CD14-positive monocyte (primary cell): ENCODE data around the gene KIF26B. TPM values are rescaled to one million over a fixed set of nuclear protein-coding genes. Genes with fewer than 3 reads are reported as not detected.

Source experiments
- DNase-seq, 3 donors: peaks; one replicate each; pipeline ENCODE4 v3.0.0-alpha.2; 2011 to 2022
- H2AFZ ChIP-seq: 2 replicates; pipeline ENCODE4 v1.6.0; 2012; ENCODE audit warnings: mild to moderate bottlenecking, low read depth, low read length, inconsistent platforms; ENCODE audit not compliant: insufficient read depth, poor library complexity, severe bottlenecking
- H3K27ac ChIP-seq, 2 donors: 1 replicate in 1 of 2; 2 replicates in 1 of 2; pipeline ENCODE4 v1.5.1; 2012 to 2013; ENCODE audit warnings: low read length in 2 of 2, control low read depth in 1 of 2, inconsistent platforms in 1 of 2, low read depth in 1 of 2, mild to moderate bottlenecking in 1 of 2
- H3K27me3 ChIP-seq, 2 donors: one replicate each; pipeline versions ENCODE4 v1.6.0 to v1.6.1; 2011 to 2013; ENCODE audit warnings: low read length in 2 of 2; ENCODE audit not compliant: control insufficient read depth in 2 of 2, insufficient read depth in 2 of 2
- H3K36me3 ChIP-seq, 2 donors: replicated peaks in 1 of 2; 1 replicate in 1 of 2; 2 replicates in 1 of 2; pipeline versions ENCODE4 v1.5.1 to v1.6.1; 2012 to 2013; ENCODE audit warnings: low read length in 2 of 2, control low read depth in 1 of 2, inconsistent platforms in 1 of 2, mild to moderate bottlenecking in 1 of 2; ENCODE audit not compliant: insufficient read depth in 2 of 2, control insufficient read depth in 1 of 2
- H3K4me1 ChIP-seq, 2 donors: 1 replicate in 1 of 2; 2 replicates in 1 of 2; pipeline versions ENCODE4 v1.5.1 to v1.6.1; 2012 to 2013; ENCODE audit warnings: low read length in 2 of 2, control low read depth in 1 of 2, inconsistent platforms in 1 of 2, mild to moderate bottlenecking in 1 of 2, moderate library complexity in 1 of 2; ENCODE audit not compliant: insufficient read depth in 2 of 2, control insufficient read depth in 1 of 2
- H3K4me2 ChIP-seq: replicated peaks from 2 replicates; pipeline ENCODE3; 2012; ENCODE audit warnings: low read length, moderate library complexity, mild to moderate bottlenecking; ENCODE audit not compliant: poor library complexity, severe bottlenecking; ENCODE audit errors: extremely low read depth
- H3K4me3 ChIP-seq, 3 experiments: fragments of 200-600 bp in 1 of 3; sonication (generic) in 1 of 3; replicated peaks in 1 of 3; 1 replicate in 2 of 3; 2 replicates in 1 of 3; pipeline ENCODE4 v1.5.1; 2011 to 2013; ENCODE audit warnings: low read length in 3 of 3, mild to moderate bottlenecking in 3 of 3, control low read depth in 2 of 3, low read depth in 2 of 3, inconsistent platforms in 1 of 3, moderate library complexity in 1 of 3
- H3K79me2 ChIP-seq: 2 replicates; pipeline ENCODE4 v1.6.0; 2012; ENCODE audit warnings: mild to moderate bottlenecking, control low read depth, inconsistent platforms, low read length, moderate library complexity; ENCODE audit not compliant: insufficient read depth
- H3K9ac ChIP-seq: 2 replicates; pipeline ENCODE4 v1.6.0; 2017; ENCODE audit warnings: low read length, mild to moderate bottlenecking; ENCODE audit not compliant: insufficient read depth, poor library complexity, severe bottlenecking
- H3K9me3 ChIP-seq, 2 donors: replicated peaks in 1 of 2; 1 replicate in 1 of 2; 2 replicates in 1 of 2; pipeline versions ENCODE4 v1.5.1 to v1.6.1; 2012 to 2013; ENCODE audit warnings: low read length in 2 of 2, control low read depth in 1 of 2; ENCODE audit not compliant: control insufficient read depth in 1 of 2, insufficient read depth in 1 of 2
- H4K20me1 ChIP-seq: 2 replicates; pipeline ENCODE4 v1.6.0; 2012; ENCODE audit warnings: mild to moderate bottlenecking, low read length, control low read depth, moderate library complexity; ENCODE audit not compliant: insufficient read depth
- H3K27ac Mint-ChIP-seq, 7 donors: one replicate each; pipeline ENCODE4 v1.8.0; 2020; ENCODE audit warnings: mild to moderate bottlenecking in 7 of 7, mixed read lengths in 7 of 7, moderate library complexity in 6 of 7, inconsistent platforms in 2 of 7
- H3K27me3 Mint-ChIP-seq, 3 donors: one replicate each; pipeline ENCODE4 v1.8.0; 2021 to 2022; ENCODE audit warnings: low read depth in 3 of 3, mild to moderate bottlenecking in 3 of 3, mixed read lengths in 3 of 3, moderate library complexity in 3 of 3, inconsistent platforms in 1 of 3
- H3K36me3 Mint-ChIP-seq, 2 donors: one replicate each; pipeline ENCODE4 v1.8.0; 2020; ENCODE audit warnings: mixed read lengths in 2 of 2, inconsistent platforms in 1 of 2, mild to moderate bottlenecking in 1 of 2
- H3K4me1 Mint-ChIP-seq: one replicate; pipeline ENCODE4 v1.8.0; 2020; ENCODE audit warnings: mild to moderate bottlenecking, mixed read lengths
- H3K4me3 Mint-ChIP-seq, 2 donors: one replicate each; pipeline ENCODE4 v1.8.0; 2020; ENCODE audit warnings: mild to moderate bottlenecking in 2 of 2, mixed read lengths in 2 of 2, moderate library complexity in 1 of 2
- H3K9me3 Mint-ChIP-seq, 7 donors: one replicate each; pipeline ENCODE4 v1.8.0; 2020 to 2022; ENCODE audit warnings: mixed read lengths in 7 of 7, mild to moderate bottlenecking in 6 of 7, moderate library complexity in 6 of 7, inconsistent platforms in 2 of 7
- WGBS: methylation state at CpG from one replicate; pipeline ENCODE4 v1.1.5; 2013; ENCODE audit warnings: missing lambda C conversion rate; ENCODE audit not compliant: insufficient coverage; 5-methylcytosine and 5-hydroxymethylcytosine counted together
- intact Hi-C, 2 donors: fragments of 100-400 bp; cut with micrococcal nuclease; formaldehyde crosslinking; loops; one replicate each; pipeline versions ENCODE4 v1.15.0 to v1.15.1; 2023
- polyA plus RNA-seq, 3 donors: library from polyadenylated mRNA; depleted of rRNA in 1 of 3; unstranded in 2 of 3; stranded (reverse) in 1 of 3; fragments of 300-500 nt in 2 of 3; fragments of >200 nt in 1 of 3; fragmentation: Illumina TruSeq in 2 of 3; gene quantifications; 1 replicate in 2 of 3; 2 replicates in 1 of 3; pipeline ENCODE4 v1.2.3, GENCODE V29; 2012 to 2021
- TF ChIP-seq, protein P1 (sequence below): fragments of 200-600 bp; IDR thresholded peaks from one replicate; pipeline ENCODE4 v1.8.0; 2022; ENCODE audit warnings: antibody characterized with exemption, mild to moderate bottlenecking

KIF26B gene
- polyA plus RNA-seq, 3 donors, result 0.01 to 0.05 TPM; not detected in 1

DNA sequence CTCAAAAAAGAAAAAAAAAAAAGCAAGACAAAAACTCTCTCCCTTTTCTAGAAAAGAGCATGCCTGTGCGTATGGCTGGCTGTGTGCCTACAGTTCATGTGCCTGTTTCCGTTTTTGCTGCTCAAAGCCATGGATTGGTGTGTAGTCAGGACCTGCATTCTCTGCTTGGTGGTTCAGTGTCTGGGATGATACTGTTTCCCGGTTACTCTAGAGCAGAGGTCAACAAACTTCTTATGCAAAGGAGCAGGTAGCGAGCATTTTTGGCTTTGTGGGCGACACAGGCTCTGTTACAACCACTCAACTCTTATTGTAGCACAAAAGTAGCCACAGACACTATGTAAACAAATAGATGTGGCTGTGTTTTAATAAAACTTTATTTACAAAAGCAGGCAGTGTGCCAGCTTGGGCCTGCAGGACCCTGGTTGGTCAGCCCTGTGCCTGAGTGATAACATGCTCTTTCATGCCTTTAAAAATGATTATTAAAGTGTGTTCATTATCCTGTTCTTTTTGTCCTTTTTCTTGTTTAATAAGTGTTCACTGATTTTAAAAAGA lies 524.2 kb downstream of the KIF26B start:
- intact Hi-C loops, result loop anchor here in 1 of 2 donors (10.0 kb wide), 1 partner anchor 536 kb away; no protein-coding TSS in a partner anchor
- H3K36me3 Mint-ChIP-seq, result peaks cover 0 to 3% of the 10 kb centered on the region in 2 donors
- H3K9ac ChIP-seq, result no peak overlapping the region
- no peak overlapping the region for H3K4me3 ChIP-seq
- TF ChIP-seq, protein P1, sequence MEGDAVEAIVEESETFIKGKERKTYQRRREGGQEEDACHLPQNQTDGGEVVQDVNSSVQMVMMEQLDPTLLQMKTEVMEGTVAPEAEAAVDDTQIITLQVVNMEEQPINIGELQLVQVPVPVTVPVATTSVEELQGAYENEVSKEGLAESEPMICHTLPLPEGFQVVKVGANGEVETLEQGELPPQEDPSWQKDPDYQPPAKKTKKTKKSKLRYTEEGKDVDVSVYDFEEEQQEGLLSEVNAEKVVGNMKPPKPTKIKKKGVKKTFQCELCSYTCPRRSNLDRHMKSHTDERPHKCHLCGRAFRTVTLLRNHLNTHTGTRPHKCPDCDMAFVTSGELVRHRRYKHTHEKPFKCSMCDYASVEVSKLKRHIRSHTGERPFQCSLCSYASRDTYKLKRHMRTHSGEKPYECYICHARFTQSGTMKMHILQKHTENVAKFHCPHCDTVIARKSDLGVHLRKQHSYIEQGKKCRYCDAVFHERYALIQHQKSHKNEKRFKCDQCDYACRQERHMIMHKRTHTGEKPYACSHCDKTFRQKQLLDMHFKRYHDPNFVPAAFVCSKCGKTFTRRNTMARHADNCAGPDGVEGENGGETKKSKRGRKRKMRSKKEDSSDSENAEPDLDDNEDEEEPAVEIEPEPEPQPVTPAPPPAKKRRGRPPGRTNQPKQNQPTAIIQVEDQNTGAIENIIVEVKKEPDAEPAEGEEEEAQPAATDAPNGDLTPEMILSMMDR, result no peak
- no peak overlapping the region for H2AFZ ChIP-seq
- WGBS, result no CpG with 5 or more reads among the region's 5 CpGs
- H3K27ac Mint-ChIP-seq, result peak overlapping the region in 1 of 7 donors; percentile 1
- H4K20me1 ChIP-seq, result no peaks in the 10 kb centered on the region
- peaks cover 27% of the 10 kb centered on the region for H3K4me1 Mint-ChIP-seq
- H3K4me1 ChIP-seq, result peaks cover 23% of the 10 kb centered on the region in 2 donors
- no peak for DNase-seq
- no peak overlapping the region for H3K4me3 Mint-ChIP-seq
- peaks cover 1 to 6% (median 4%) of the 10 kb centered on the region in 3 donors for H3K27me3 Mint-ChIP-seq
- no peak overlapping the region for H3K27ac ChIP-seq
- H3K9me3 ChIP-seq, result no peaks in the 10 kb centered on the region
- peaks cover 0 to 3% (median 2%) of the 10 kb centered on the region in 7 donors for H3K9me3 Mint-ChIP-seq
- no peaks in the 10 kb centered on the region for H3K79me2 ChIP-seq
- H3K36me3 ChIP-seq, result no peaks in the 10 kb centered on the region
- no peaks in the 10 kb centered on the region for H3K27me3 ChIP-seq
- H3K4me2 ChIP-seq, result no peak overlapping the region

DNA sequence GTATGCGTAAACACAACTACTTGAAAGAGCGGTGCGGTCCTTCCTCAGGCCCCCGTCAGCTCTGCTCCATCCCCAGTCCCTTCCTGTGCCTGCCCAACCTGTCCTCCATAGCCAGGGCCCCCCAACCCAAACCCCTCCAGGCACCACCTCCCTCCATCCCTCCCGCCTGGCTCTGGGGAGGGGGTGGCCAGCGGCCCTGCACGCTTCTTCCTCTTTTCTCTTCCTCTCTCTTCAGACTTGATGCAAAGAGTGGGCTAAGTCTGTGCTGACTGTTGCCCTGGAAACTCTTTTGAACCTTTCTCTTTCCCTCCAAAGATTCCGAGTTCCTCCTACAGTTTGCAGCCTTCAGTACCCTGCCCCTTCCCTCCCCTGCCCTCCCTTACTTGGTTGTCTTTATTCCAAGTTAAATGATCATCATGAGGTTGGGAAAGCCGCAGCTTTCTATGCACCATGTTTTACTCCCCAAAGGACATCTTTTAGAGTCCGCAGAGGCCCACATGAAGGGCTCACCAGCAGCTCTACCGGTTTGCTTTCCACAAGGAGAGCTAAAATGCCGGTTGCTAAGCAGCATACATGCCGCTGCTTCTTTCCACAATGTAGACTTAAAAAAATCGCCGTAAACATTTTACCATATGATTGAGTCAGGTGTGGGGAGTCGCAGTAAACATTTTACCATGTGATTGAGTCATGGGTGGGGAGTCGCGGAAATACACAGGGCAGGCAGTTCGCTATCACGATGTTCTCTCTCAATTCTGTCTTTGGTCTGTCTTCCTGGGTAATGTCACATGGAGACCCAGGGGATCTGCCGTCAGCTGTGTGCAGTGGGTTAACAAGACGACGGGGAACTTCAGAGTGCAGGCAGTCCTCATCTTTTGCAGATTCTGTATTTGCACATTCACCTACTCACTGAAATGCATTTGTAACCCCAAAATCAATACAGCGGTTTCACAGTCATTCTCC lies 525.3 kb downstream of the KIF26B start:
- H3K4me2 ChIP-seq, result no peak overlapping the region
- Mint-ChIP-seq H3K4me3 (no peak overlapping the region), H3K9me3 (peaks cover 0 to 4% (median 2%) of the 10 kb centered on the region in 7 donors), H3K4me1 (peaks cover 23% of the 10 kb centered on the region), H3K36me3 (peaks cover 0 to 3% of the 10 kb centered on the region in 2 donors), H3K27me3 (peaks cover 1 to 6% (median 4%) of the 10 kb centered on the region in 3 donors), H3K27ac (peak overlapping the region in 5 of 7 donors; percentile 9 to 75 (median 58))
- H3K9ac ChIP-seq, result no peak overlapping the region
- no peaks in the 10 kb centered on the region for H3K79me2 ChIP-seq
- no peaks in the 10 kb centered on the region for H3K9me3 ChIP-seq
- H4K20me1 ChIP-seq, result no peaks in the 10 kb centered on the region
- WGBS, result 58% methylated on average over 20 of the region's 24 CpGs
- H3K27ac ChIP-seq, result no peak overlapping the region
- no peak overlapping the region for H2AFZ ChIP-seq
- H3K27me3 ChIP-seq, result no peaks in the 10 kb centered on the region
- DNase-seq, result peak; percentile 25 to 49 (median 44)
- H3K4me3 ChIP-seq, result peak overlapping the region in 1 of 3 experiments; percentile 12
- no peaks in the 10 kb centered on the region for H3K36me3 ChIP-seq
- intact Hi-C loops, result loop anchor here in 1 of 2 donors (10.0 kb wide), 1 partner anchor 535 kb away; no protein-coding TSS in a partner anchor
- TF ChIP-seq, protein P1, result no peak
- peaks cover 21 to 23% of the 10 kb centered on the region in 2 donors for H3K4me1 ChIP-seq
